Heart left ventricle (tissue), 16 donors: ENCODE results near the gene YWHAQ. TPM values are rescaled to one million over a fixed set of nuclear protein-coding genes. Genes with fewer than 3 reads are reported as not detected.

ENCODE experiments used
- ATAC-seq, 4 donors: fragments of 200-7000 bp; cut with Tn5 transposase; one replicate each; pipeline ENCODE4 v1.9.1; 2020 to 2022; ENCODE audit warnings: moderate library complexity in 4 of 4, mild to moderate bottlenecking in 3 of 4, moderate number of reproducible peaks in 1 of 4
- DNase-seq, 5 donors: peaks; one replicate each; pipeline ENCODE4 v3.0.0-alpha.2; 2020
- H3K27ac ChIP-seq, 12 donors: fragments of 200-600 bp; sonication (generic) in 4 of 12; one replicate each; pipeline versions ENCODE4 v1.5.0 to v1.8.0; 2016 to 2022; ENCODE audit warnings: mild to moderate bottlenecking in 2 of 12
- H3K27me3 ChIP-seq, 9 donors: fragments of 200-600 bp; sonication (generic) in 2 of 9; one replicate each; pipeline versions ENCODE4 v1.5.1 to v1.8.0; 2016 to 2022; ENCODE audit warnings: mild to moderate bottlenecking in 3 of 9
- H3K36me3 ChIP-seq, 9 donors: fragments of 200-600 bp; sonication (generic) in 2 of 9; one replicate each; pipeline versions ENCODE4 v1.5.0 to v1.8.0; 2018 to 2022; ENCODE audit warnings: mild to moderate bottlenecking in 2 of 9
- H3K4me1 ChIP-seq, 12 donors: fragments of 200-600 bp; sonication (generic) in 4 of 12; one replicate each; pipeline versions ENCODE4 v1.5.0 to v1.8.0; 2016 to 2022; ENCODE audit warnings: mild to moderate bottlenecking in 3 of 12
- H3K4me3 ChIP-seq, 12 donors: fragments of 200-600 bp; sonication (generic) in 4 of 12; one replicate each; pipeline versions ENCODE4 v1.5.0 to v1.8.0; 2017 to 2022; ENCODE audit warnings: mild to moderate bottlenecking in 9 of 12, moderate library complexity in 4 of 12
- H3K9me3 ChIP-seq, 12 donors: fragments of 200-600 bp; sonication (generic) in 4 of 12; one replicate each; pipeline versions ENCODE4 v1.5.0 to v1.8.0; 2016 to 2022; ENCODE audit warnings: mild to moderate bottlenecking in 1 of 12
- POLR2A ChIP-seq, 2 donors: fragments of 450-650 bp; IDR thresholded peaks; one replicate each; pipeline ENCODE4 v1.6.1; 2017; ENCODE audit warnings: antibody characterized with exemption in 2 of 2, mild to moderate bottlenecking in 2 of 2, moderate library complexity in 2 of 2
- WGBS, 4 donors: extraction: QIAGEN DNeasy Blood & Tissue Kit in 2 of 4; methylation state at CpG; one replicate each; pipeline versions ENCODE4 v1.1.5 to v1.1.7; 2013 to 2018; 5-methylcytosine and 5-hydroxymethylcytosine counted together
- intact Hi-C, 10 donors: fragments of 100-400 bp; cut with DNase I; formaldehyde crosslinking; loops; one replicate each; pipeline versions ENCODE4 v1.11.1 to v1.14.2; 2022
- polyA plus RNA-seq, 2 donors: library from polyadenylated mRNA; stranded (reverse); fragments of 200-250 nt; gene quantifications; one replicate each; pipeline ENCODE4 v1.2.3, GENCODE V29; 2013
- total RNA-seq, 9 donors: library from RNA; depleted of rRNA in 2 of 9; stranded (reverse); fragments of >200 nt in 2 of 9; fragmentation: NEBNext Ultra II Directional in 3 of 9; extraction: Animal tissue kit (Norgen Biotek cat#: 25700) in 3 of 9; gene quantifications; one replicate each; pipeline versions ENCODE4 v1.1.0 to v1.2.4, GENCODE V29; 2016 to 2023
- TF ChIP-seq, protein P1 (sequence below), 12 donors: fragments of 200-600 bp; sonication (generic) in 4 of 12; IDR thresholded peaks; one replicate each; pipeline versions ENCODE4 v1.5.0 to v1.8.0; 2018 to 2022; ENCODE audit warnings: antibody characterized with exemption in 12 of 12, mild to moderate bottlenecking in 5 of 12
- donor health status: ischemic (EF 13 %, LVEDD 7.1; RV severe dilation, severe dysfunction).
- donor health status: healthy with polysubstance abuse.
- donor health status: DM: no; HTN: yes; CAD: no.
- donor health status: DM: no; HTN: no; CAD: no.
- donor health status: ischemic (EF 25% LVEDD 6.9; RV normal size, moderate dysfunction).
- donor health status: ischemic (EF 25% LVEDD 5.7; RV mildly dilated, moderate dysfunction).
- donor health status: healthy.
- donor health status: DM: yes; HTN: yes; CAD: no.
- donor health status: ischemic (EF 35%, LVEDD 5.7; RV mildly dilated, moderate dysfunction).
- donor health status: nonischemic (EF 11% LVEDD 7.7; RV severe dilation, severe dysfunction).
- donor health status: DM: yes; HTN: yes; CAD: no.
- donor health status: PGD.
- donor health status: ischemic (EF 29% LVEDD 5.4; RV normal size, mild dysfunction).
- donor health status: nonischemic (EF 23%, LVEDD 6.1; RV moderate dilation, normal function).

The YWHAQ gene
- total and polyA plus RNA-seq, 11 donors, result 91.0 to 310 (median 213) TPM

GRCh38 chr2:9548506-9548905, 82.3 kb downstream of the YWHAQ start:
- TF ChIP-seq, protein P1, sequence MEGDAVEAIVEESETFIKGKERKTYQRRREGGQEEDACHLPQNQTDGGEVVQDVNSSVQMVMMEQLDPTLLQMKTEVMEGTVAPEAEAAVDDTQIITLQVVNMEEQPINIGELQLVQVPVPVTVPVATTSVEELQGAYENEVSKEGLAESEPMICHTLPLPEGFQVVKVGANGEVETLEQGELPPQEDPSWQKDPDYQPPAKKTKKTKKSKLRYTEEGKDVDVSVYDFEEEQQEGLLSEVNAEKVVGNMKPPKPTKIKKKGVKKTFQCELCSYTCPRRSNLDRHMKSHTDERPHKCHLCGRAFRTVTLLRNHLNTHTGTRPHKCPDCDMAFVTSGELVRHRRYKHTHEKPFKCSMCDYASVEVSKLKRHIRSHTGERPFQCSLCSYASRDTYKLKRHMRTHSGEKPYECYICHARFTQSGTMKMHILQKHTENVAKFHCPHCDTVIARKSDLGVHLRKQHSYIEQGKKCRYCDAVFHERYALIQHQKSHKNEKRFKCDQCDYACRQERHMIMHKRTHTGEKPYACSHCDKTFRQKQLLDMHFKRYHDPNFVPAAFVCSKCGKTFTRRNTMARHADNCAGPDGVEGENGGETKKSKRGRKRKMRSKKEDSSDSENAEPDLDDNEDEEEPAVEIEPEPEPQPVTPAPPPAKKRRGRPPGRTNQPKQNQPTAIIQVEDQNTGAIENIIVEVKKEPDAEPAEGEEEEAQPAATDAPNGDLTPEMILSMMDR (IDR thresholded peaks at IDR 0.05), result no peak
- TF ChIP-seq POLR2A (IDR thresholded peaks at IDR 0.05), result no peak
- WGBS, 4 donors, result 54 to 60% (median 56%) methylated on average over 2 of the region's 2 CpGs
- H3K36me3 ChIP-seq, result no peaks in the 10 kb centered on the region
- no peaks in the 10 kb centered on the region for H3K27me3 ChIP-seq
- DNase-seq, result no peak
- peak overlapping the region in 1 of 12 donors; percentile 73 for H3K27ac ChIP-seq
- H3K9me3 ChIP-seq, result no peaks in the 10 kb centered on the region
- peak overlapping the region in 1 of 12 donors; percentile 3 for H3K4me3 ChIP-seq
- ATAC-seq, result no peak
- peaks cover 7 to 99% (median 50%) of the 10 kb centered on the region in 12 donors for H3K4me1 ChIP-seq
- intact Hi-C loops, result no loop called here

DNA sequence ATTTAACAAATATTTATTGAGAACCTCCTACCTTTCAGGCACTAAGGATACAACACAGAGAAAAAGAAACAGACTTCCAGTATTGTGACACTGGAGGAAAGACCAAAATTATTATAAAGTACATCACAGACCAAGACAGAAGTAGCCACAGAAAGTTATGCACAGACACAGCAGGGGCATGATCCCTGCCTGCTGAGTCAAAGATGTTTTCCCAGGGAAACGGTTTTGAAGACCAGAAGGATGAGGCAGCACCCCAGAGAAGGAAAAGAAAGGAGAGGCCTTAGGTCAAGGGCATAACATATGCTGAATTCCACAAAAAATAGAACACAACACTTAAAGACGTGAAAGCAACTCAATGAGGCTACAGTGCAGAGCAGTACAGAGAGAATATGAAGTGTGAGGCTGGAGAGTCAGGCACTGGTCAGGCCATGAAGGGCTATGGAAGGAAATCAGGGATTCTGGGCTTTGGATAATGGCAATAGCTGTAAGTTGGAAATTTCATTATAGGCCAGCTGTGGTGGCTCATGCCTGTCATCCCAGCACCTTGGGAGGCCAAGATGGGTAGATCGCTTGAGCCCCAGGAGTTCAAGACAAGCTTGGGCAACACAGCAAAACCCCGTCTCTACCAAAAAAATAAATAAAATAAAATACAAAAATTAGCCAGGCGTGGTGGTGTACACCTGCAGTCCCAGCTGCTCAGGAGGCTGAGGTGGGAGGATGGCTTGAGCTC, 83.4 kb downstream of the YWHAQ start:
- peak overlapping the region in 1 of 12 donors; percentile 73 for H3K27ac ChIP-seq
- intact Hi-C loops, result no loop called here
- TF ChIP-seq, protein P1 (IDR thresholded peaks at IDR 0.05), result no peak
- no peak for TF ChIP-seq POLR2A (IDR thresholded peaks at IDR 0.05)
- peaks cover 4 to 93% (median 41%) of the 10 kb centered on the region in 12 donors for H3K4me1 ChIP-seq
- no peak for ATAC-seq
- no peak for DNase-seq
- no peak overlapping the region for H3K4me3 ChIP-seq
- peaks cover 0 to 5% (median 0%) of the 10 kb centered on the region in 9 donors for H3K36me3 ChIP-seq
- no peaks in the 10 kb centered on the region for H3K9me3 ChIP-seq
- H3K27me3 ChIP-seq, result no peaks in the 10 kb centered on the region
- WGBS, 4 donors, result 82 to 90% (median 88%) methylated on average over 5 of the region's 5 CpGs

DNA sequence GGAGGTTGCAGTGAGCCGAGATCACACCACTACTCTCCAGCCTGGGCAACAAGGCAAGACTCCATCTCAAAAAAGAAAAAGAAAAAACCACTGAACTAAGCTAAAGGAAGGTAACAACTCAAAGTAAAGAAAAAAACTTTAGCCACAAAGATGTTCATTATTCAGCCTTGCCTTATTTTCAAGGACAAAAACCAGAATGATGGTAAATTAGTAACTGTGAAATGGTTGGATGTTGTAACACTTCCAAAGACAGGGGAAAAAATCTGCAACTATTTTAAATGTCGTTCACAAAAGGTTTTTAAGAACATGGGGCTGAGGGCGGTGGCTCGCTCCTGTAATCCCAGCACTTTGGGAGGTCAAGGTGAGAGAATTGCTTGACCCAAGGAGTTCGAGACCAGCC, 85.3 kb downstream of the YWHAQ start:
- Histone ChIP-seq H3K27ac (no peak overlapping the region), H3K4me3 (no peak overlapping the region), H3K9me3 (no peaks in the 10 kb centered on the region), H3K36me3 (peaks cover 0 to 18% (median 16%) of the 10 kb centered on the region in 9 donors), H3K27me3 (no peaks in the 10 kb centered on the region), H3K4me1 (peaks cover 0 to 81% (median 31%) of the 10 kb centered on the region in 12 donors)
- DNase-seq (no peak), ATAC-seq (no peak)
- TF ChIP-seq, protein P1 (IDR thresholded peaks at IDR 0.05), result no peak
- TF ChIP-seq POLR2A (IDR thresholded peaks at IDR 0.05), result no peak
- intact Hi-C loops, result no loop called here
- 77 to 95% (median 91%) methylated on average over 5 of the region's 5 CpGs for WGBS, 4 donors

DNA sequence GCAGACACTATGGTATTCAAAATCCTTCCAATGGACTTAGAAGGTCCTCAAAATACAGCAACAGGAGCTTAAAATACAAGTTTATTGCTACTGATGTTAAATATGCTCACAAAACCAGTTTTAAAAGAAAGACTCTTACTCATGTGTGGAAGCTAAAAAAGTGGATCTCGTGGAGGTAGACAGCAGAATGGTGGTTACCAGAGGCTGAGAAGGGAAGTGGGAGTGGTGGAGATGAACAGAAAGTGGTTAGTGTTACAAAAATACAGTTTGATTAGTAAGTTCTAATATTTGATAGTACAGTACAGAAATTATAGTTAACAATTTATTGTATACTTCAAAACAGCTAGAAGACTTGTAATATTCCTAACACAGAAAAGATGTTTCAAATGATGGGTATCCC, 87.2 kb downstream of the YWHAQ start:
- Histone ChIP-seq H3K4me3 (no peak overlapping the region), H3K27me3 (no peaks in the 10 kb centered on the region), H3K9me3 (no peaks in the 10 kb centered on the region), H3K4me1 (peaks cover 0 to 80% (median 35%) of the 10 kb centered on the region in 12 donors), H3K27ac (no peak overlapping the region), H3K36me3 (peaks cover 0 to 20% (median 16%) of the 10 kb centered on the region in 9 donors)
- DNase-seq (no peak), ATAC-seq (no peak)
- WGBS, 4 donors, result 43 to 78% (median 65%) methylated on average over 1 of the region's 1 CpG
- TF ChIP-seq, protein P1 (IDR thresholded peaks at IDR 0.05), result no peak
- TF ChIP-seq POLR2A (IDR thresholded peaks at IDR 0.05), result no peak
- intact Hi-C loops, result no loop called here
